Caco-2 (cell line): ENCODE data around the gene KHDRBS2. TPM values are rescaled to one million over a fixed set of nuclear protein-coding genes. Genes with fewer than 3 reads are reported as not detected.

Experiments
- BruUV-seq: library from RNA; stranded (reverse); fragments of 400-500 nt; replicated peaks from 2 replicates; lab custom pipeline; 2021; lab: Mats Ljungman, UMichigan
- CTCF ChIA-PET: fragments of 300-600 bp; sonication (Branson Sonifier 250); formaldehyde crosslinking; loops from one replicate; lab custom pipeline; 2022; ENCODE audit warnings: antibody characterized with exemption; lab: Charles Lee
- POLR2A ChIA-PET: fragments of 300-600 bp; sonication (Branson Sonifier 250); formaldehyde crosslinking; loops from one replicate; lab custom pipeline; 2022; ENCODE audit warnings: antibody characterized with exemption; lab: Charles Lee
- DNase-seq, 2 experiments: peaks; one replicate each; pipeline versions ENCODE4 v3.0.0 to v3.0.0-alpha.2; 2020 to 2022
- H3K27me3 ChIP-seq: replicated peaks from 2 replicates; pipeline ENCODE4 v1.6.0; 2011; ENCODE audit warnings: low read length; ENCODE audit not compliant: control insufficient read depth, insufficient read depth
- H3K36me3 ChIP-seq: 2 replicates; pipeline ENCODE4 v1.5.1; 2011; ENCODE audit warnings: low read length; ENCODE audit not compliant: control insufficient read depth, insufficient read depth
- H3K4me1 ChIP-seq: fragments of 250-450 bp; sonication (Bioruptor Pico); 2 replicates; pipeline ENCODE4 v1.5.1; 2020; ENCODE audit warnings: mild to moderate bottlenecking
- H3K4me3 ChIP-seq: 2 replicates; pipeline ENCODE4 v1.5.1; 2011; ENCODE audit warnings: low read depth, mild to moderate bottlenecking, control low read depth, low read length
- H3K9me3 ChIP-seq: fragments of 250-450 bp; sonication (Bioruptor Pico); 2 replicates; pipeline ENCODE4 v1.5.1; 2020; ENCODE audit warnings: mild to moderate bottlenecking, moderate library complexity
- H3K27ac Mint-ChIP-seq: one replicate; pipeline ENCODE4 v1.8.0; 2022; ENCODE audit warnings: mixed read lengths; ENCODE audit not compliant: unreplicated experiment
- H3K27me3 Mint-ChIP-seq: one replicate; pipeline ENCODE4 v1.8.0; 2022; ENCODE audit warnings: mixed read lengths; ENCODE audit not compliant: insufficient read depth, unreplicated experiment
- H3K36me3 Mint-ChIP-seq: one replicate; pipeline ENCODE4 v1.8.0; 2022; ENCODE audit warnings: mild to moderate bottlenecking, mixed read lengths; ENCODE audit not compliant: insufficient read depth, unreplicated experiment
- H3K4me1 Mint-ChIP-seq: one replicate; pipeline ENCODE4 v1.8.0; 2022; ENCODE audit warnings: low read depth, mixed read lengths; ENCODE audit not compliant: unreplicated experiment
- H3K4me3 Mint-ChIP-seq: one replicate; pipeline ENCODE4 v1.8.0; 2022; ENCODE audit warnings: mild to moderate bottlenecking, moderate library complexity, mixed read lengths; ENCODE audit not compliant: unreplicated experiment
- H3K9me3 Mint-ChIP-seq: one replicate; pipeline ENCODE4 v1.8.0; 2022; ENCODE audit warnings: mixed read lengths; ENCODE audit not compliant: unreplicated experiment
- intact Hi-C: fragments of 100-400 bp; cut with micrococcal nuclease; formaldehyde crosslinking; loops from one replicate; pipeline ENCODE4 v1.10.0; 2022; ENCODE audit not compliant: unreplicated experiment
- total RNA-seq: library from RNA; stranded (reverse); gene quantifications from 2 replicates; pipeline ENCODE4 v1.2.3, GENCODE V29; 2022
- TF ChIP-seq, protein P1 (sequence below), 2 experiments: fragments of 200-600 bp in 1 of 2; IDR thresholded peaks; 1 replicate in 1 of 2; 2 replicates in 1 of 2; pipeline versions ENCODE4 v1.5.1 to v1.8.0; 2011 to 2022; ENCODE audit warnings: antibody characterized with exemption in 1 of 2, control low read depth in 1 of 2, inconsistent platforms in 1 of 2, low read depth in 1 of 2, low read length in 1 of 2, mild to moderate bottlenecking in 1 of 2, moderate library complexity in 1 of 2; ENCODE audit not compliant: insufficient read depth in 1 of 2, severe bottlenecking in 1 of 2, unreplicated experiment in 1 of 2

Gene KHDRBS2
- total RNA-seq, 1 experiment from 2014 or later, result not detected

DNA sequence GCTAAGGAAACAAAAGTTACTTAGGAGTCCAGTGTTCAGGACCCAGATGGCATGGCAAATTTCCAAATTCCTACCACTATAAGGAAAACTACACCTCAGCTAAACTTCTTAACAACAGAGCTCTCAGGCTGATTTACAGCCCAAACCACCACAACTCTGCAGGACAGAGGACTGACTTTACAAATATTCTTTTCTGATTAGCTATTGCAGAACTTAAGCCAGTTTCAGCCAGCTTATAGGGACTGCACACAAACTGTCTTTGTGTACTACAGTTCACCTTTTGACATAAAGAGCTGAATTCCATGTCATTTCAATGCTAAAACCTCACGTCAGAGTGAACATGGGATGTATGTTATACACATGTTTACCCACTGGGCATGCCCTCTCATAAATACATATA is 305.4 kb downstream of the KHDRBS2 start:
- Mint-ChIP-seq H3K27ac (no peak overlapping the region), H3K36me3 (no peaks in the 10 kb centered on the region), H3K27me3 (no peaks in the 10 kb centered on the region), H3K9me3 (no peaks in the 10 kb centered on the region), H3K4me1 (no peaks in the 10 kb centered on the region), H3K4me3 (no peak overlapping the region)
- BruUV-seq, result no TSS peak
- no peaks in the 10 kb centered on the region for H3K36me3 ChIP-seq
- no peaks in the 10 kb centered on the region for H3K4me1 ChIP-seq
- no peak for DNase-seq
- TF ChIP-seq, protein P1, sequence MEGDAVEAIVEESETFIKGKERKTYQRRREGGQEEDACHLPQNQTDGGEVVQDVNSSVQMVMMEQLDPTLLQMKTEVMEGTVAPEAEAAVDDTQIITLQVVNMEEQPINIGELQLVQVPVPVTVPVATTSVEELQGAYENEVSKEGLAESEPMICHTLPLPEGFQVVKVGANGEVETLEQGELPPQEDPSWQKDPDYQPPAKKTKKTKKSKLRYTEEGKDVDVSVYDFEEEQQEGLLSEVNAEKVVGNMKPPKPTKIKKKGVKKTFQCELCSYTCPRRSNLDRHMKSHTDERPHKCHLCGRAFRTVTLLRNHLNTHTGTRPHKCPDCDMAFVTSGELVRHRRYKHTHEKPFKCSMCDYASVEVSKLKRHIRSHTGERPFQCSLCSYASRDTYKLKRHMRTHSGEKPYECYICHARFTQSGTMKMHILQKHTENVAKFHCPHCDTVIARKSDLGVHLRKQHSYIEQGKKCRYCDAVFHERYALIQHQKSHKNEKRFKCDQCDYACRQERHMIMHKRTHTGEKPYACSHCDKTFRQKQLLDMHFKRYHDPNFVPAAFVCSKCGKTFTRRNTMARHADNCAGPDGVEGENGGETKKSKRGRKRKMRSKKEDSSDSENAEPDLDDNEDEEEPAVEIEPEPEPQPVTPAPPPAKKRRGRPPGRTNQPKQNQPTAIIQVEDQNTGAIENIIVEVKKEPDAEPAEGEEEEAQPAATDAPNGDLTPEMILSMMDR (IDR thresholded peaks at IDR 0.05; ENCODE audit: insufficient read depth in 1 of 2, low read depth in 1 of 2, low read length in 1 of 2, severe bottlenecking in 1 of 2, unreplicated experiment in 1 of 2), result no peak
- intact Hi-C loops, result no loop called here
- H3K4me3 ChIP-seq, result no peak overlapping the region
- POLR2A ChIA-PET, result no interaction called here
- H3K9me3 ChIP-seq, result no peaks in the 10 kb centered on the region
- no peaks in the 10 kb centered on the region for H3K27me3 ChIP-seq
- CTCF ChIA-PET, result no interaction called here

DNA sequence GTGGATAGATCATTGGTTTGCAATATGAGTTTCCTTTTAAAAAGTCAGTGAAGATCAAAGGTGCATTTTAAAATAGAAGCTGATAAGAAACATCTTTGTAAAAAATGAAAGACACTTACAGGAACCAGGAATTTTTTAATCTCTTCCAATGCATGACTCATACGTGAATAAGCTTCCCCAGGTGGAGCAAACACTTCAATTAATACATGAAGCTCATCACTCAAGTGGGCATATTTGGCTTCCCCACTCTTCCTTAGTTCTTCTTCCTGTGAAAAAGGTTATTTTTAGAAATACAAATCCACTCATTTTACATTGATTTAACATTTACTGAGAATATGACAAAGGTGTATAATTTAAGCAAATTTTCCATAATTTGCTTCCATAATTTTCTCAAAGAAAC is 308.1 kb downstream of the KHDRBS2 start:
- Mint-ChIP-seq H3K27me3 (no peaks in the 10 kb centered on the region), H3K36me3 (no peaks in the 10 kb centered on the region), H3K27ac (no peak overlapping the region), H3K9me3 (no peaks in the 10 kb centered on the region), H3K4me3 (no peak overlapping the region), H3K4me1 (no peaks in the 10 kb centered on the region)
- H3K36me3 ChIP-seq, result no peaks in the 10 kb centered on the region
- BruUV-seq, result no TSS peak
- intact Hi-C loops, result no loop called here
- no peaks in the 10 kb centered on the region for H3K27me3 ChIP-seq
- no peaks in the 10 kb centered on the region for H3K9me3 ChIP-seq
- DNase-seq, result no peak
- TF ChIP-seq, protein P1 (IDR thresholded peaks at IDR 0.05; ENCODE audit: insufficient read depth in 1 of 2, low read depth in 1 of 2, low read length in 1 of 2, severe bottlenecking in 1 of 2, unreplicated experiment in 1 of 2), result no peak
- CTCF ChIA-PET, result no interaction called here
- H3K4me3 ChIP-seq, result no peak overlapping the region
- H3K4me1 ChIP-seq, result no peaks in the 10 kb centered on the region
- POLR2A ChIA-PET, result no interaction called here

DNA sequence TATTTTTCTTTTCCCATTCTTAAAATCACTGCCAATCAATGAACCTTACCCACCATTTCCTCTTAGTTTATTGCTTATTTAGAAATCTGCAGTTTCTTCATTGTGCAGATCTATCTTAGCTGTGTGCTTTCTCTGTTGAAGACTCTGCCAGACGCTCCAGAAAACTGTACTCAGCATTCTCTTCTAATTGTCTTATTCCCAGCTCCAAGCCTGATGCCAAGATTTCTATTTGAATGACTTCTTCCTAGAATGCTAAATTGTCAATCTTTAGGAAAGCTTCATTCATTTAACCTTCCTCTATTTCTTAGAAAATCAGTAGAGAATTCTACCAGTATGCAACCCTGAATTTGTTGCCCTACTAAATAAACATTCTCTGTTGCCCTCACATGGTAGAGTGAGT is 308.9 kb downstream of the KHDRBS2 start:
- Mint-ChIP-seq H3K4me3 (no peak overlapping the region), H3K27me3 (no peaks in the 10 kb centered on the region), H3K27ac (no peak overlapping the region), H3K36me3 (no peaks in the 10 kb centered on the region), H3K9me3 (no peaks in the 10 kb centered on the region), H3K4me1 (no peaks in the 10 kb centered on the region)
- H3K4me1 ChIP-seq, result no peaks in the 10 kb centered on the region
- DNase-seq, result no peak
- no peaks in the 10 kb centered on the region for H3K9me3 ChIP-seq
- H3K4me3 ChIP-seq, result no peak overlapping the region
- ChIA-PET POLR2A (no interaction called here), CTCF (no interaction called here)
- TF ChIP-seq, protein P1 (IDR thresholded peaks at IDR 0.05; ENCODE audit: insufficient read depth in 1 of 2, low read depth in 1 of 2, low read length in 1 of 2, severe bottlenecking in 1 of 2, unreplicated experiment in 1 of 2), result no peak
- H3K36me3 ChIP-seq, result no peaks in the 10 kb centered on the region
- no TSS peak for BruUV-seq
- H3K27me3 ChIP-seq, result no peaks in the 10 kb centered on the region
- intact Hi-C loops, result no loop called here
